Lower leg skin (tissue), 4 donors: ENCODE results near the gene RNF213. TPM values are rescaled to one million over a fixed set of nuclear protein-coding genes. Genes with fewer than 3 reads are reported as not detected.

ENCODE experiments used
- DNase-seq, 2 donors: peaks; one replicate each; pipeline ENCODE4 v3.0.0-alpha.2; 2019; ENCODE audit warnings: low spot score in 2 of 2
- H3K4me3 ChIP-seq: fragments of 200-600 bp; sonication (generic); 2 replicates; pipeline ENCODE4 v1.5.1; 2017; ENCODE audit warnings: mild to moderate bottlenecking, low read depth; ENCODE audit not compliant: poor library complexity, severe bottlenecking
- CTCF ChIP-seq, 3 donors: fragments of 450-650 bp; IDR thresholded peaks; one replicate each; pipeline ENCODE4 v1.5.1; 2016; ENCODE audit warnings: antibody characterized with exemption in 3 of 3, mild to moderate bottlenecking in 3 of 3, moderate library complexity in 2 of 3
- POLR2A ChIP-seq, 2 donors: fragments of 450-650 bp; IDR thresholded peaks; one replicate each; pipeline ENCODE4 v1.6.1; 2016 to 2017; ENCODE audit warnings: antibody characterized with exemption in 2 of 2, mild to moderate bottlenecking in 1 of 2, moderate library complexity in 1 of 2
- WGBS, 2 donors: methylation state at CpG; one replicate each; pipeline ENCODE4 v1.1.5; 2018; 5-methylcytosine and 5-hydroxymethylcytosine counted together
- intact Hi-C: fragments of 100-400 bp; cut with DNase I; formaldehyde crosslinking; loops from one replicate; pipeline ENCODE4 v1.15.0; 2023; ENCODE audit warnings: low total_unique reads
- total RNA-seq, 4 donors: library from RNA; depleted of rRNA; stranded (reverse); fragments of >200 nt; gene quantifications; one replicate each; pipeline ENCODE4 v1.1.0, GENCODE V29; 2016

RNF213 gene
- total RNA-seq, 4 donors from 2014 or later = 48.4 to 103 (median 59.8) TPM

- no peak for DNase-seq
These were observed 86.0 kb downstream of the RNF213 start for GRCh38 chr17:80346498-80347275.

GRCh38 chr17:80347536-80347935, 86.9 kb downstream of the RNF213 start:
- WGBS, 2 donors = 95 to 97% methylated on average over 19 of the region's 19 CpGs
- intact Hi-C loops = no loop called here
- TF ChIP-seq CTCF (IDR thresholded peaks at IDR 0.05) (no peak), POLR2A (IDR thresholded peaks at IDR 0.05) (no peak)
- peak in 1 of 2 donors; percentile 57 for DNase-seq
- no peak overlapping the region for H3K4me3 ChIP-seq

More at GRCh38 chr17:80346498-80347275, 86.0 kb downstream of the RNF213 start:
- H3K4me3 ChIP-seq = no peak overlapping the region
- 93 to 94% methylated on average over 38 of the region's 38 CpGs for WGBS, 2 donors
- intact Hi-C loops = no loop called here
- no peak for TF ChIP-seq POLR2A (IDR thresholded peaks at IDR 0.05)
- no peak for TF ChIP-seq CTCF (IDR thresholded peaks at IDR 0.05)

- WGBS, 2 donors = 97% methylated on average over 24 of the region's 24 CpGs
- no peak overlapping the region for H3K4me3 ChIP-seq
- no peak for TF ChIP-seq CTCF (IDR thresholded peaks at IDR 0.05)
- DNase-seq = peak in 1 of 2 donors; percentile 60
- intact Hi-C loops = no loop called here
These were observed 87.3 kb downstream of the RNF213 start for GRCh38 chr17:80347948-80348351.

- WGBS, 2 donors = 94 to 95% methylated on average over 17 to 18 of the region's 18 CpGs
- intact Hi-C loops = no loop called here
- TF ChIP-seq CTCF (IDR thresholded peaks at IDR 0.05) (no peak), POLR2A (IDR thresholded peaks at IDR 0.05) (no peak)
- DNase-seq = no peak
- no peak overlapping the region for H3K4me3 ChIP-seq
These were observed 88.0 kb downstream of the RNF213 start for GRCh38 chr17:80348551-80349150.

- 68 to 76% methylated on average over 19 of the region's 19 CpGs for WGBS, 2 donors
- TF ChIP-seq CTCF (IDR thresholded peaks at IDR 0.05) (no peak), POLR2A (IDR thresholded peaks at IDR 0.05) (no peak)
- no peak overlapping the region for H3K4me3 ChIP-seq
- DNase-seq = no peak
- intact Hi-C loops = no loop called here
These were observed 88.5 kb downstream of the RNF213 start for GRCh38 chr17:80349151-80349651.
